DMS 273 treated with DMSO at 0.1 percent for 48 hours (cell line): ENCODE data around the gene CTIF.

Source experiments
- DNase-seq: peaks from one replicate; lab custom pipeline; 2025; lab: John Stamatoyannopoulos, UW

CTIF gene

DNA sequence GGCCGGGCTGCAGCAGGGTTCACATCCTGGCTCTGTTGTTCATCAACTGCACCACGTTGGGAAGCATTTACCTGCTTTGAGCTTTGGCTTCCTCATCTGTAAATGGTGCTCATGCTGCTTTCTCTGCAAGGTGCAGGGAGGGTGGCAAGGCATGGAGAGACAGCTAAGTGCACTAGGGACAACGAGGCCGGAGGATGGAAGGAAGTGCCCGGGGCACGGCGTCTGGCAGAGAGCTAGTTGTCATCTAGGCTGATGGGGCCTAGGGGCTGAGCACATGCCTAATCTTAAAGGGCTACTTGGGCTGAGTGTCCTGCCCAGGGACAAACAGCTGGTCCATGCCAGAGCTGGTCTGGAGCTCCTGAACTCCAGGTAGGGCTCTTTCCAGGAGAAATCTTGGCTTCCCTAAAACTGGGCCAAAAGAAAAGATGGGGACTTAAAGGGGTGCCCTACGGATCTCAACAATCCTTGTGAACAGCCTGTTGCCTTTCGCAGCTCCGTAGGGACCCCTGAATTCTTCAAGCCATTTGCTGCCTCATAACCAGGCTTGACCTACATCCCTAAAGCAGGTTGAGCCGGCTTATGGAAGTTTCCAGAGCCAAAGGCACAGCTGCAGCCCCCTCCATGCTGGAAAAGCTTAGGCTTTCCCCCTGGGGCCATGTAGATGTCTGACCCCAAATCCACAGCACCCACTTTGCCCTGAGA lies 281.1 kb downstream of the CTIF start:
- DNase-seq, result no peak

DNA sequence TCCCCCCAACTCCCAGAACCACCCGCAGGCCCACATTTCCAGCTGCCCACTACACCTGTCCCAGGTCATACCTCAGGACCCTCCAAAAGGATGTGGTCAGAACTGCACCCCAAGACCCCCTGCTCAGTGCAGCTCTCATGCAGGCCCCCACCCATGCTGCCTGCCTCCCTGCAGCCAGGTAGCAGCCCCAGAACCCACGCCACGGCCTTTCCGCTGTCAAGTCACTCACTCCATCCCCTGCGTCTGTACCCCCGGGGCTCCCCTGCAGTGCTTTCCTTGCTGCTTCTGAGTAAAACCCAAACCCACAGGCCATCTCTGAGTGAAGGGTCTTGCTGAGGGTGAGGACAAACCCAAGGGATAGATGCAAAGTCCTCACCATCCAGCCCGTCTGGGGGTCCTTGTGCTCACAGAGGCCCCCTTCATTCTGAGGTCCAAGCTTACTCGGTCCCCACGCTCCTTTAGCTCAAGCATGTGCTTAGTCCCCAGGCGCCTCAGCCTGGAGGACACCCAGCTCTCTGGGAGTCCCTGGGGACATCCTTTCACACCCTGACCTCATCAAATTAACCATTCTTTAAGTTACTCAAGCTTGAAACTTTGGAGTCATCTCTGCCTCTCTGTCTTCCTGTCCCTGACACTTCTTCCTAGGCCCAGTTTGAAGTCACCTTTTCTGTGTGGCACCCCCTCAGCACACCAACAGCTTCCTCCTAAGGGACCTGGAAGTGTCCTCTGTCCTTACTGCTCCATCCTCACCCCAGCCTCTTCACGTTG lies 281.8 kb downstream of the CTIF start:
- no peak for DNase-seq

DNA sequence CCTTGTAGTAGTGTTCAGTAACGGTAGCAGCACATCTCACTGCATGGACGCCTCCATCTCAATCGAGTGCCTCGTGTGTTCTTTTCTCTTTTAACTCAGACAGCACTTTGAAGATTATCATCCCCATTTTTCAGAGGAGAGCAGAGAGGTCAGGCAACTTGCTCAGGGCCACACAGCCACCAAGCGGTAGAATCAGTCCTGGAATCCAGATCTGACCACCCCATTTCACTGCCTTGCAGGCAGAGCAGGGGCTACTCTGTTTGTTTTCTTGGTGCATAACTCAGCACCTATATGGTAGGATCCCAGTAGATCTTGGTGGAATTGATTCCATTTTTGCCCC lies 282.4 kb downstream of the CTIF start:
- DNase-seq, result no peak

DNA sequence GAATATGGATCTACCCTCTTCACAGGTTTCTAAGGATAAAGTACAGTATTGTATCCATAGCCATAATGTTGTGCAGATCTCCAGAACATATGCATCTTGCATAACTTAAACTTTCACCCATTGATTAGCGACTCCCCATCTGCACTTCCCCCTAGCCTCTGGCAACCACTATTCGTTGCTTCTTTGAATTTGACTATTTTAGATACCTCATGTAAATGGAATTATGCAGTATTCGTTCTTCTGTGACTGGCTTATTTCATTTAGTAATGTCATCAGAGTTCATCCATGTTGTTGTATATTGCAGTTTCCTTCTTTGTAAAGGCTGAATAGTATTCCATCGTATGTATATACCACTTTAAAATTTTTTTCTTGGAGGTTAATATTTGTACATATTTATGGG lies 283.0 kb downstream of the CTIF start:
- DNase-seq, result no peak

DNA sequence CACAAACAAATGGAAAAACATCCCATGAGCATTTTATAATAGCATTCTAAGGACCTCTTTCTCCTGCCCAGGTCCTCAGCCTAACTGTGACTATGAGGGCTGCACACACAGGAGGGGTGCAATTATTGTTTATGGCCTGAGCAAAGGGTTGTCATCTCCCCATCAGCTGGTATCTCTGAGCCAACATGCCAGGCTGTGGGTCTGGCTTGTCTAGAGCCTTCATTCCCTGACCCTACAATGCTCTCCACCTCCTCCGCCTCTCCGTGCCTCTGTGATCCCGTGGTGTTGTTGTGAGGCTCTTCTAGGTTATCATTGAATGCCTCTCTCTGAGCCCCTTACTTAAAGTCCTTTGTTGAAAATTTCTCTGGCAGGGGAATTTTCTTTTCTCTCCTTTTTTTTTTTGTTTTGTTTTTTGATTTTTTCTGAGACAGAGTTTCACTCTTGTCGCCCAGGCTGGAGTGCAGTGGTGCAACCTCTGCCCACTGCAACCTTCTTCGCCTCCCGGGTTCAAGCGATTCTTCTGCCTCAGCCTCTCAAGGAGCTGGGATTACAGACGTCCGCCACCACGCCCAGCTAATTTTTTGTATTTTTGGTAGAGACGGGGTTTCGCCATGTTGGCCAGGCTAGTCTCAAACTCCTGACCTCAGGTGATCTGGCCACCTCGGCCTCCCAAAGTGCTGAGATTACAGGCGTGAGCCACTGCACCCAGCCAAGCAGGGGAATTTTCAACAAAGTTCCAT lies 285.6 kb downstream of the CTIF start:
- DNase-seq, result no peak

DNA sequence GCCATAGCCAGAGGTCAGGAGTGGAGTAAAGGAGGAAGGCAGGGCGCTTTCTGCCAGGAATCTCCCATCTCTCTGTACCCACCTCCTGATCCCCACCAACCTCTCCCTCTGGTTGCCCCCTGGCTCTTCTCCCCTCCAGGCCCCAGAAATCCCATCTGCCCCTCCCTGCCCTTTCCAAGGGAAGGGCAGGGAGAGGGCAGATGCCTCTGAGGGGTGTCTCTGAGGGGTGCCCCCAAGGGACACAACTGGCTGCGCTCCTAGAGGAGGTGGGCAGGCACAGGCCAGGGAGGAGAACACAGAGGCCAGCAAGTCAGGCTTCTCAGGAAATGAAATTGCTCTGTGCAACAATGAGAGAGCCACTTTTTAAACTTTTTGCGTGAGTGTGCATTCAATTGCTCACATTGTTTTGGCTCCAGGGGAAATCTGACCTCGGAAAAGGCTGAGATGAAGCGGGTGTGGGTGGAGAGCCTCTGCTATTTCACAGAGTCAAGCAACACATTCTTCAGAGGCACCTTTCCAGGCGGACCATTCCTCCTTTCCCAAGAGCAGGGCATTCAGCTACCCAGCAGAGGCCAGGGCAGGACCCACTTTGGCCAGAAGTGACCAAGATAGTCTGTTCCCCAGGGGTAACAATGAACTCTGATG lies 286.4 kb downstream of the CTIF start:
- no peak for DNase-seq

DNA sequence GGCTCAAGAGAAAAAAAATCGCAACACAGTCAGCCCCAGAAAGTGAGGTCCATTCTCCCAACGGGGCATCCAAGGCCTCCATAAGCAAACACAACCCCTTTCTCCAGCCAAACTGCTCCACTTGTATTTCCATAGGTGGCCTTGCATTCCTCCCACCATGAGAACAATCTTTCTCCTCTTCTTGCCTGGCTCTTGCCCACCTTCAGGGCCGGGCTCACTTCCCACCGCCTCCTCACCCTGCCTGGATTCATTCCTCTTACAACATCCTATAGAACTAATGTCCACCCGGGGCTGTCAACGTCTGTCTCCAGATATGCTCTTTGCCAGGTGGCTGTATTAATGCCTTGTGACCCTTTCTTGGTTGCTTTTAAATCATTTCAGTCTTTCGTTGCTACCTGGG lies 287.4 kb downstream of the CTIF start:
- DNase-seq, result no peak

DNA sequence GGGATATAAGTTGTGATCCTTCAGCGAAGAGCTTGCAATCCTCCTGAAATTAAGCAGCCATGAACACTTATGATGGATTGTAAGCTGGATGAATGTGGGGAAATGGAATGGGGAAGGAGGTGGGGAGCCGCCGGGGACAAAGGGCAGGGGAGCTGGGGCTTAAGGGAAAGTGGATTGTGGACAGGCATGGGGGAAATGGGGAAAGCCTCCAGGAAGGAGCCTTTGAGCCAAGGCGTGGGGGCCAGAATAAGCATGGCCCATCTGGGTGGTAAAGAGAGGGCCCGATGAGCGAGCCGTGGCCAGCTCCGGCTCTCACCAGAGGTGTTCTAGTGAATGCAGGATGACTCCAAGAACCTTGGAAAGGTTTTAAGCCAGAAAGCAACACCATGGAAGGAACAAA lies 288.0 kb downstream of the CTIF start:
- DNase-seq, result no peak

DNA sequence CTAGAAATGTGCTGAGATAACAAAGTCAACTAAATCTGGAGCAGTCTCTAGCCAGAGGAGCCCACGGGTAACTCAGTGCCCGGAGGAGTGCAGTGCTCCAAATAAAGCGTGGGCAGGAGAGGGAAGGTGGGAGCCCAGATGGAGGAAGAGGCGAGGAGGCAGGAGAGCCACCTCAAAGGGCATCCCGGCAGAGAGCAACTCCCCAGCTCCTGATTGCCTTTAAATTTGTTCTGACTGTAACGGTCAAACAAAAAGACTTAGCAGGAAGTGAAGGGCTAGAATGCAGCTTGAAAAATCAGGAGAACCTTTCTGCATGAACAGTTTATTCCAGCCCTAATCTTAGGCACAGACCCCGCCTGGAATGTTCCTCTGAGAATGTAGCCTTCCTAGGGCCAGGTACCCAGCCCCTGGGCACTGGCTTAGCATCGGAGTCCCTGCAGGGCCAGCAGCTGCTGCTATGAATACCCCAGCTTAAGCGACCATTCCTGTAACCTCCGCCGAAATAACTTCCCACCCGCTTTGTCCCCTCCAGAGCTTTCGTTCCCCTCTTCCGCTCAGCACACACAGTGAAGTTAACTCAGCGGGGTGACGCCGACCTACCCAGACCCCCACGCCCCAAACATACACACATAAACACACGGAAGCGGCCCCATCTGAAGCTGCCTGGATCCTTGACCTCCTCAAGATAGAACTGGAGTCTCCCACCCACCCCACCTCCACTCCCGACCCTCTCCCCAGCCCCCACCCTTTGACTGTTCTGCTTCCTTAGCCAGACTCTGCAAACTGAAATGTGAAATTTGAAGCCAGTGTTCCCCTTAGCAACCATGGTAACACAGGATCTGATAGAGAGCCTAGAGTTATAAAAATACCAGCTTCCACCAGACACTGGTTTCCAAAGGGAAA lies 288.7 kb downstream of the CTIF start:
- DNase-seq, result no peak

DNA sequence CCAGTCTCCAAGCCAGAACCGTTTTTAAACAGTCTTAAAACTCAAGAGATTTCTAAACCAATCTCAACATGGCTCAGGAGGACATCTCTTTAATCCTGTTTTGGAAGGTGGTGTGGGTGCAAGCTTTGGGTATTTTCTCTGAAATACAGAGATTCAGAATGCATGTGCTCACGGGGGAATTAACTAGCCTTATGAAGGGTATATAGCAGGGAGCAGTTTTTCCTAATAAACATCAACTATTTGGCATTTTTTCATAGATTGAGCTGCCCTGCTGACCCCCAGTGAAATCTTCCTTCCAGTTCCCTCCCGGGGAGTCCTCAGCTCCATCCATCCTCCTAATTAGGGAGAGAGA lies 289.3 kb downstream of the CTIF start:
- no peak for DNase-seq

DNA sequence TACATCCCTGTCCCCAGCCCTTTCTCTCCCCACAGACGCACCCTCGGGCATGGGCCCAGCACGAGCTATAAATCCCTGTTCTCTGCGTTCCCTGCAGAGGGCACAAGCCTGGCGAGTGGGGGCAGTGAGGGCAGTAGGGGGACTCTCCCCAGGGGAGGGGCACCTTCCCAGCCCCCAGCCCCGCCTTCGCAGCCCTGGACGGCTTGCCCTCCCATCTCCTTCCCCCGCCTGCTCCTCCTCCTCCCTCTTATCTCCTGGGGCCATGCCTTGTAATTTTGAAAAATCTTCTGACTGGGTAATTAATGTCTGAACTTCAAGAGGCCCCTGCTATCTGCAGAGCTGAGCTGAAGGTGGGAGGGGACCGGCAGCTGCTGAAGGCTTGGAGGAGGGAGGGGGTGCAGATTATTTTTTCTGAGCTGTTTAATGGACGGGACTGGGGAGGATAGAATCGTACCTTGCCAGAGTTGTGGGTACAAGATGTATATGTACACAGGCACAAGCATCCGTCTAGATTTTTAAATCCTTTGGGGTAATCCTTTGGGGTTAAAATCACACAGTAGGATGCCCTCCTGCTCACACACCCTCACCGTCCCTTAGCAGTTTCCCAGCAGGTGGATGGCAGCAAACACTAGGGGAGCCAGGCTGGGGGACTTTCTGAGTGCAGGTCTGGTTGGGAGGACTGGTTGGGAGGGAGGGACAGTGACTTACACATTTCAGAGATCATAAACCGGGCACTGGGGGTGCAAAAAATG lies 290.0 kb downstream of the CTIF start:
- DNase-seq, result no peak

DNA sequence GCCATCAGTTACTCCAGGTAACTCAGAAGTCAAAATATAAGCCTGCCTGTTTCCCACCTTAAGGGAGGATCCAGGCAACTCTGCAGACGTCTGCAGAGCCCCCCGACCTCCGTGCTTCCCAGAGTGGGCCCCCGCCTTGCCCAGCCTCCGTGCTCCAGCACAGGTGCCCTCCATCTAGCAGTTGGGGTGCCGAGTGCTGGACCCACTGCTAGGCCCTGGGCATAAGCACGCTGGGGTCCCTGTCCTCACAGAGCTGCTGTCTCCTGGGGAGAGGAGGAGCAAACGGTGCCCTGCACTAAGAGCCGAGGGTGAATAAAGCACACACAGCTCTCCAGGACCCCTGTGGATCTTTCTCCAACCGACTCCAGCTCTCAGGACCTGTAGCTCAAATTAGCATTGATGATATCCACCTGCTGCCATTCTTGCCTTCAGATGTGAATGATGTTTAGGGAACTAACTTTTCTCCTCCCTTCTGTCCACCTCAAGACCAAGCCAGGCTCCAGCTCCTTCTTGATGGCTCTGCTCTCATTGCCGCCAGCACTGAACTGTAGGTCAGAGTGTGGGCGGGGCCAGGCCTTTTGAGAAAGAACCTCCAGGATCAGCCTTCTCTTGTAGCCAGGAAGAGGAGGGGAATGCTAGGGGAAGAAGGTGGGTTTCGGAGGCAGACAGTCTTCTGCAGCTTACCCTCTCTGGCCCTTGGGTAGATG lies 290.8 kb downstream of the CTIF start:
- no peak for DNase-seq

DNA sequence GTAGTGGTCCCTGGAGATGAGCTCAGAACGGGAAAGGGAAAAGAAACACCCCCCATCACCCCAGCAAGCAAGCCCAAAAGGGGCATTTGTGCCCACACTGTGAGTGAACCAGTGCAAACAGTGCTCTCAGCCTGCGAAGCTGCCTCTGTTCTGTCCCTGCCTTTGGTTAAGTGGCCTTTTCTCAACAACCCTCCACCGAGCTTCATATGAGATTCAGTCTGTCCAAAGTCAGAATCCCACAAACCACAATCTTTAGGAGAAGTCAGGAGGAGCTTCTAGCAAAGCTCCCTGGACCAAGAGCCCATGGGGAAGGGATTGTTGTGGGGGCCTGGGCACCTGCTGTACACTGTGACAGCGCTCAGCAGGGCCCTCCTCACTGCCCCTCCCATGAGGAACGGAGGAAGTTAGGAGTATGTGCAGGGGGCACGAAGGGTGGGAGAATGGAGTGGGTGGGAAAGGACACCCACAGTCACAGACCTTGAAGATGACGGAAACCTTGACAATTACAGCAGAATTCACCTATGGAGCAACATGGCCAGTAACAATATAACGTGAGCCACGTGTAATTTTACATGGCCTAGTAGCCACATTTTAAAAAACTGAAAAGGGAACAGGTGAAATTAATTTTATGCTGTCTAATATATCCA lies 292.4 kb downstream of the CTIF start:
- DNase-seq, result no peak

DNA sequence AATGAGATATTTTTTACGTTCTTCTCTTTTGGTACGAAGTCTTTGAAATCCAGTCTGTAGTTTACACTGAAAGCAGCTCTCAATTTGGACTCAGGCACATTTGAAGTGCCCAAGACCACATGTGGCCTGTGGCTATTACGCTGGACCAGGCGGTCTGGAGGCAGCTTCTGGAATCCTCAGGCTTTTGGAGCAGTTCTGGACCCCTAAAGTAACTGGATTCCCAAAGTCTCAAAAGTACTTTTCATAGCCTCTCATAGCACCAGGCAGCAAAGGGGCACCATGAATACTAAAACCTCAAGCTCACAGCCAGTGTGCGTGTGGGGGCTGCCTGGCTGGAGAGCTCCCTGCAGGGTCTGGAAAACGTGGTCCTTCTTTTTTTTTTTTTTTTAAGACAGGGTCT lies 293.0 kb downstream of the CTIF start:
- DNase-seq, result no peak

DNA sequence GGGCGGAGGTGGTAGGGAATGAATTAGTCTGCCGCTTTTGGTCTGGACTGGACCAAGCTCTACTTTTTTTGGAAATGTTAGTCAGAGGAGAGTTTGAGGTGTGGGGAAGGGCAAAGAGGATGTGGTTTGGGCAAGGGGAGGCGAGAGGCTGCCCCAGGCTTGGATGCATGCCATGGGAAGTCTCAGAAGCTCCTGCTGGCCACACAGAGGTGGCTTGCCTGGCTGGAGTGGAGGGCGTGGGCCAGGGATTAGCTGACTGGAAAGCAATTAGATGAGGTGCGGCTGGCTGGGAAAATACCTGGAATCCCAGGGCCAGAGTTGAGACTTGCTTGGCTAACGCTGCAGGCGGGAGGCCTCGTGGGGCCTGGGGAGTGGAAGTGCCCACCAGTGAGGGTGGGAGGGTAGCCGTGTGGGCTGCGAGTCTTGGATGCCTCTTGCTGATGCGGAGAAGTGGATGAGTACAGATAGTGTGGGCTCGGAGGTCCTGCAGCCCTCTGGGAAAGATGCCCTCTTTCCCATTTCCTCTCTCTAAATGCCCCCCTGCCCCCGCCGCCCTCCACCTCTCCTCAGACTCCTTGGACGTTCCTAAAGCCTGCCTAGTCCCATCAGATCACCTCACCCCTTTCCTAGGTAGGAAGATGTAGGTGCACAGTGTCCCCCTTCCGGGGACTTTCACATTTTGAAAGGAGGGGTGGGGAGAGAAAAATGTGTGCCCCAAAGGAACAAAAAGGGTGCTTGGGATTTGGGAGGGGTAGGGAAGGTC lies 294.3 kb downstream of the CTIF start:
- DNase-seq, result no peak

DNA sequence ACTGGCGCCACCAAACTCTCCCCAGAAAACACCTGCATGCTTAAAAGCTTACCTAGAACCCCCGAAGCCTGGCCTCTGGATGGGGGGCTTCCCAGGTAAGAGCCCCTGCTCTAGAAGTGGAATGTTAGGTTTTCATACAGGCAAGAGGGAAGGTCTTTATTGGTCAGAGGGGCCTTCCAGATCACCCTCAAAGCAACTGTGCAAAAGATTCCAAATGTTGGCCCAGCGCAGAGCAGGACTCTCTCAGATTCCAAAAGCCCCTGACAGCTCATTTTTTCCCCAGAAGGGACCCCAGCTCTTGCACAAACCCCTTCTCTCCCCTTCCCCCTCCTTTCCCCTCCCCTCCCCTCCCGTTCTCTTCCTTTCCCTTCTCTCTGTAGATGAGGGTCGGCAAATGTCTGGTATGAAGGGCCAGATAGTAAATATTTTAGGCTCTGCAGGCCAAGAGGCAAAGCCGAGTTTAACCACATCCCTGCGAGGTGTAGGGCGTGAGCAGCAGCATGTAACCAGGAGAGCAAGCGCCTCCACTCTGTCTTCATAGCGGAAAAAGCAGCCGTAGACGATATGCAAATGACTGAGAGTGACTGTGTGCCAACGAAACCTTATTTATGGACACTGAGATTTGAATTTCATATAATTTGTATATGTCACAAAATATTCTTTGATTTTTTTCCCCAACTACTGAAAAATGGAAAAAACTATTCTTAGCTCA lies 295.0 kb downstream of the CTIF start:
- DNase-seq, result no peak

DNA sequence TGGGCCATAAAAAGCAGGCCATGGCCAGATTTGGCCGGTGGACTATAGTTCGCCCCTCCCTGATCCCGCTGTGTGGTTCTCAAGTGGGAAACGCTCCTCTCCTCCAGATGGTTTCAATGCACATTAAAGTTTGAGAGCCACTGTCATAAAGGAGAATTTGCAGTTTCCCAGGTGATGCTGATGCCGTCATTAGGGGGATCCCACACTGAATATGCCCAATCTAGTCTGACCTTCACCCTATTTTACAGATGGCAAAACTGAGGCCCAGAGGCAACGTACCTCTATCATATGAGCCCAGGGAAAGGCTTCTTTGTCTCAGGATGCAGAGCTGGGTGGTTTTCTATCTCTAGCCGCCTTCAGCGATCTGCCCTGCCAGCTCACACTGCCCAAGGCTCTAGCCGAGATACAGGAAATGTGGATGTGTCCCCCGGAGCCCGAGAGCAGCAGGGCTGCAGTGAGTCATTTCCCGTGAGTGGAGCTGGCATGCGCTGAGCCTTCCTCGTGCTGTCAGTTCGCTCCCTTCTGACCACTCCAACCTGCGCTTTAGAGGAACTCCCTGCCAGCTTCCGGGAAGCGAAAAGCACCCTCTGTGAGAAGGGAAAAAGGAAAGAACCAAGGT lies 295.7 kb downstream of the CTIF start:
- DNase-seq, result no peak

DNA sequence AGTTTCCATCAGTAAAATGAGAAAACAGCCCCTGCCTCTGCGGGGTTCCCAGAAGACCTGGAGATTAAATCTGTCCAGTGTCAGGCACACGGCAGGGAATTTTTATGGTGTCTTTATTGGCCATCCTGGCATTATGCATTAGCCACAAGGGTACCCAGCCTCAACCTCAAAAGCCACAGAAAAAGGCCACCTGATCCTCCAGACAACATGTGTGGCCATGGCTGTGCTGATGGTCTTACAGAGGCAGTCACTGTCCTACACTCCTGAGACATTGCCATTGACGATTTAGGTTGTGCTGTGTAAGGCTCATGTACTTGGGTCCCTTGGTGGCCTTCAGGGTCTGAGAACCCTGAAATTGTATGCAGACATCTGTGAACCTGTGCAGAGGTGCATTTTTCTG lies 296.3 kb downstream of the CTIF start:
- DNase-seq, result no peak
